ENCODE data around the gene ATRN. TPM values are rescaled to one million over a fixed set of nuclear protein-coding genes. Genes with fewer than 3 reads are reported as not detected.

ATRN gene
- total RNA-seq, 2 donors from 2014 or later: 15.7 to 16.5 TPM

- Mint-ChIP-seq H3K9me3 (no peaks in the 10 kb centered on the region), H3K4me1 (ENCODE audit: low read depth in 2 of 2) (no peaks in the 10 kb centered on the region), H3K36me3 (peaks cover 17% of the 10 kb centered on the region), H3K27ac (no peak overlapping the region), H3K4me3 (no peak overlapping the region), H3K27me3 (no peaks in the 10 kb centered on the region)
- no peak for DNase-seq (ENCODE audit: low spot score)
- no peak for ATAC-seq
Observed at GRCh38 chr20:3645309-3646066, 174.7 kb downstream of the ATRN start.

GRCh38 chr20:3646067-3646440, 175.2 kb downstream of the ATRN start:
- H3K4me3 Mint-ChIP-seq: no peak overlapping the region
- DNase-seq (ENCODE audit: low spot score) (no peak), ATAC-seq (no peak)
- no peak overlapping the region for H3K27ac Mint-ChIP-seq
- H3K4me1 Mint-ChIP-seq (ENCODE audit: low read depth in 2 of 2): no peaks in the 10 kb centered on the region
- H3K36me3 Mint-ChIP-seq: peaks cover 13% of the 10 kb centered on the region
- H3K9me3 Mint-ChIP-seq: no peaks in the 10 kb centered on the region
- H3K27me3 Mint-ChIP-seq: no peaks in the 10 kb centered on the region

- DNase-seq (ENCODE audit: low spot score) (no peak), ATAC-seq (no peak)
- Mint-ChIP-seq H3K4me1 (ENCODE audit: low read depth in 2 of 2) (peaks cover 0 to 3% of the 10 kb centered on the region in 2 donors), H3K36me3 (peaks cover 13% of the 10 kb centered on the region), H3K27ac (no peak overlapping the region), H3K9me3 (no peaks in the 10 kb centered on the region), H3K4me3 (no peak overlapping the region), H3K27me3 (no peaks in the 10 kb centered on the region)
Observed at GRCh38 chr20:3646651-3647050, 175.8 kb downstream of the ATRN start.

GRCh38 chr20:3647473-3647872, 176.7 kb downstream of the ATRN start:
- Mint-ChIP-seq H3K27me3 (no peaks in the 10 kb centered on the region), H3K9me3 (no peaks in the 10 kb centered on the region), H3K4me3 (no peak overlapping the region), H3K36me3 (peaks cover 8% of the 10 kb centered on the region), H3K4me1 (ENCODE audit: low read depth in 2 of 2) (peaks cover 3 to 6% of the 10 kb centered on the region in 2 donors), H3K27ac (no peak overlapping the region)
- no peak for ATAC-seq
- DNase-seq (ENCODE audit: low spot score): no peak

GRCh38 chr20:3648951-3649350, 178.1 kb downstream of the ATRN start:
- no peaks in the 10 kb centered on the region for H3K9me3 Mint-ChIP-seq
- peaks cover 6 to 12% of the 10 kb centered on the region in 2 donors for H3K4me1 Mint-ChIP-seq (ENCODE audit: low read depth in 2 of 2)
- H3K27ac Mint-ChIP-seq: no peak overlapping the region
- DNase-seq (ENCODE audit: low spot score) (no peak), ATAC-seq (no peak)
- no peaks in the 10 kb centered on the region for H3K27me3 Mint-ChIP-seq
- H3K36me3 Mint-ChIP-seq: peaks cover 7% of the 10 kb centered on the region
- H3K4me3 Mint-ChIP-seq: no peak overlapping the region

- no peak overlapping the region for H3K27ac Mint-ChIP-seq
- H3K36me3 Mint-ChIP-seq: peaks cover 7% of the 10 kb centered on the region
- no peaks in the 10 kb centered on the region for H3K27me3 Mint-ChIP-seq
- H3K4me1 Mint-ChIP-seq (ENCODE audit: low read depth in 2 of 2): peaks cover 6 to 12% of the 10 kb centered on the region in 2 donors
- ATAC-seq (peak in 1 of 2 donors; percentile 43), DNase-seq (ENCODE audit: low spot score) (no peak)
- H3K9me3 Mint-ChIP-seq: no peaks in the 10 kb centered on the region
- H3K4me3 Mint-ChIP-seq: no peak overlapping the region
Observed at GRCh38 chr20:3651204-3651962, 180.6 kb downstream of the ATRN start.

- peaks cover 6 to 12% of the 10 kb centered on the region in 2 donors for H3K4me1 Mint-ChIP-seq (ENCODE audit: low read depth in 2 of 2)
- H3K27ac Mint-ChIP-seq: no peak overlapping the region
- DNase-seq (ENCODE audit: low spot score): no peak
- ATAC-seq: no peak
- H3K4me3 Mint-ChIP-seq: no peak overlapping the region
- peaks cover 5% of the 10 kb centered on the region for H3K36me3 Mint-ChIP-seq
- no peaks in the 10 kb centered on the region for H3K27me3 Mint-ChIP-seq
- H3K9me3 Mint-ChIP-seq: no peaks in the 10 kb centered on the region
Observed at GRCh38 chr20:3652221-3652620, 181.4 kb downstream of the ATRN start.

GRCh38 chr20:3652676-3653596, 182.1 kb downstream of the ATRN start:
- peaks cover 6 to 12% of the 10 kb centered on the region in 2 donors for H3K4me1 Mint-ChIP-seq (ENCODE audit: low read depth in 2 of 2)
- H3K27ac Mint-ChIP-seq: no peak overlapping the region
- no peak overlapping the region for H3K4me3 Mint-ChIP-seq
- H3K36me3 Mint-ChIP-seq: no peaks in the 10 kb centered on the region
- DNase-seq (ENCODE audit: low spot score): no peak
- H3K9me3 Mint-ChIP-seq: no peaks in the 10 kb centered on the region
- peak in 1 of 2 donors; percentile 22 for ATAC-seq
- H3K27me3 Mint-ChIP-seq: no peaks in the 10 kb centered on the region

GRCh38 chr20:3653921-3654320, 183.1 kb downstream of the ATRN start:
- Mint-ChIP-seq H3K27ac (no peak overlapping the region), H3K4me3 (no peak overlapping the region), H3K36me3 (no peaks in the 10 kb centered on the region), H3K9me3 (no peaks in the 10 kb centered on the region), H3K27me3 (peaks cover 4 to 5% of the 10 kb centered on the region in 2 donors), H3K4me1 (ENCODE audit: low read depth in 2 of 2) (peaks cover 10 to 12% of the 10 kb centered on the region in 2 donors)
- no peak for ATAC-seq
- DNase-seq (ENCODE audit: low spot score): no peak

GRCh38 chr20:3654326-3655130, 183.7 kb downstream of the ATRN start:
- peaks cover 13 to 14% of the 10 kb centered on the region in 2 donors for H3K4me1 Mint-ChIP-seq (ENCODE audit: low read depth in 2 of 2)
- H3K9me3 Mint-ChIP-seq: no peaks in the 10 kb centered on the region
- no peak overlapping the region for H3K27ac Mint-ChIP-seq
- ATAC-seq (no peak), DNase-seq (ENCODE audit: low spot score) (no peak)
- no peak overlapping the region for H3K4me3 Mint-ChIP-seq
- no peaks in the 10 kb centered on the region for H3K36me3 Mint-ChIP-seq
- peaks cover 7 to 11% of the 10 kb centered on the region in 2 donors for H3K27me3 Mint-ChIP-seq

GRCh38 chr20:3655131-3655405, 184.2 kb downstream of the ATRN start:
- H3K4me3 Mint-ChIP-seq: no peak overlapping the region
- no peak for DNase-seq (ENCODE audit: low spot score)
- ATAC-seq: no peak
- H3K4me1 Mint-ChIP-seq (ENCODE audit: low read depth in 2 of 2): peaks cover 13 to 14% of the 10 kb centered on the region in 2 donors
- no peaks in the 10 kb centered on the region for H3K9me3 Mint-ChIP-seq
- peaks cover 9 to 13% of the 10 kb centered on the region in 2 donors for H3K27me3 Mint-ChIP-seq
- H3K27ac Mint-ChIP-seq: no peak overlapping the region
- no peaks in the 10 kb centered on the region for H3K36me3 Mint-ChIP-seq

- ATAC-seq (no peak), DNase-seq (ENCODE audit: low spot score) (no peak)
- H3K27ac Mint-ChIP-seq: no peak overlapping the region
- H3K4me1 Mint-ChIP-seq (ENCODE audit: low read depth in 2 of 2): peaks cover 7 to 8% of the 10 kb centered on the region in 2 donors
- H3K27me3 Mint-ChIP-seq: peaks cover 23 to 28% of the 10 kb centered on the region in 2 donors
- H3K36me3 Mint-ChIP-seq: no peaks in the 10 kb centered on the region
- no peak overlapping the region for H3K4me3 Mint-ChIP-seq
- H3K9me3 Mint-ChIP-seq: no peaks in the 10 kb centered on the region
Observed at GRCh38 chr20:3658019-3658715, 187.3 kb downstream of the ATRN start.
